Gastrocnemius medialis (tissue), 4 donors: ENCODE measurements around the gene SERPINC1.

Source experiments
- CTCF ChIP-seq, 5 experiments: fragments of 450-650 bp in 3 of 5; fragments of 200-600 bp in 2 of 5; sonication (generic) in 2 of 5; IDR thresholded peaks in 4 of 5; conservative IDR thresholded peaks in 1 of 5; 1 replicate in 4 of 5; 2 replicates in 1 of 5; pipeline ENCODE4 v1.5.1; 2016 to 2019; ENCODE audit warnings: antibody characterized with exemption in 5 of 5, mild to moderate bottlenecking in 3 of 5, moderate library complexity in 3 of 5
- POLR2A ChIP-seq, 2 donors: fragments of 450-650 bp; IDR thresholded peaks; one replicate each; pipeline ENCODE4 v1.6.1; 2017; ENCODE audit warnings: antibody characterized with exemption in 2 of 2, mild to moderate bottlenecking in 2 of 2, moderate library complexity in 2 of 2

GRCh38 chr1:173889885-173890284 lies 27.2 kb downstream of the SERPINC1 start:
- no peak for TF ChIP-seq CTCF (IDR thresholded peaks at IDR 0.05 in 4 of 5, conservative IDR thresholded peaks at IDR 0.05 in 1 of 5)
- TF ChIP-seq POLR2A (IDR thresholded peaks at IDR 0.05), result no peak
